AML-193 (cell line): ENCODE data around the gene ANO6.

ENCODE experiments used
- DNase-seq, 2 experiments: peaks; one replicate each; lab custom pipeline; 2025; lab: John Stamatoyannopoulos, UW

Gene ANO6

GRCh38 chr12:45458238-45458637 lies 242.3 kb downstream of the ANO6 start:
- DNase-seq = no peak

GRCh38 chr12:45458854-45459807 lies 243.2 kb downstream of the ANO6 start:
- DNase-seq = no peak

DNA sequence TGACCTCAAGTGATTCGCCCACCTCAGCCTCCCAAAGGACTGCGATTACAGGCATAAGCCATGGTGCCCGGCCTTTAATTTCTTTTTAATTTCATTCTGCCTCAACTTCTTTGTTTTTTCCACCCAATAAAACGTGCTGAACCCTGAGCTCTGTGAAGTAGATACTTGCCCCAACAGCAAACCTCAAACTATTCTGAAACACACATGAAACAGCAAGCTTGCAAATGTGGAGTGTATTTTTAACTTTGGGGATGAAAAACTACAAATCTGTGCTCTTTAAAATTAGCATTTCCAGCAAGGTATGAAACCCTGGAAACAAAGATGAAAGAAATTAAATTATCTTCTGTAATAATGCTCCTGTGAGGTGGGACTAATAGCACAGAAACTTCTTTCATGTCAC lies 246.6 kb downstream of the ANO6 start:
- DNase-seq = no peak

DNA sequence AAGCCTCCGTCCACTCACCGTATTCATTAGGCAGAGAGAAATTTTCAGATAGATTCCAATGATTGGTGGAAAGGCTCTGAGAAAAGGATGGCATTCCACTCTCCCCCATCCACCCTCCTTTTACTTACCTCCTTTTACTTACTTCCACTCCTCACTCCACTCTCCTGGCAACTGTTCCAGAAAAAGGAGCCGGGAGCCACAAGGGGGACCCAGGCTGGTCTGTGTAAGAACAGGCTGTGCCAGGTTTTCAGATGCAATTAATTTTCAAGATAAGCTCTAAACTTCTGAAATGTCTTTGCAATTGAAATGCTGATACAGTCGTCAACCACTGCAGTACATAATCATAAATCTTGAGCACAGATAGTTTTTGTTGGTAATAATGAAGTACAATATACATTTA lies 248.8 kb downstream of the ANO6 start:
- no peak for DNase-seq

DNA sequence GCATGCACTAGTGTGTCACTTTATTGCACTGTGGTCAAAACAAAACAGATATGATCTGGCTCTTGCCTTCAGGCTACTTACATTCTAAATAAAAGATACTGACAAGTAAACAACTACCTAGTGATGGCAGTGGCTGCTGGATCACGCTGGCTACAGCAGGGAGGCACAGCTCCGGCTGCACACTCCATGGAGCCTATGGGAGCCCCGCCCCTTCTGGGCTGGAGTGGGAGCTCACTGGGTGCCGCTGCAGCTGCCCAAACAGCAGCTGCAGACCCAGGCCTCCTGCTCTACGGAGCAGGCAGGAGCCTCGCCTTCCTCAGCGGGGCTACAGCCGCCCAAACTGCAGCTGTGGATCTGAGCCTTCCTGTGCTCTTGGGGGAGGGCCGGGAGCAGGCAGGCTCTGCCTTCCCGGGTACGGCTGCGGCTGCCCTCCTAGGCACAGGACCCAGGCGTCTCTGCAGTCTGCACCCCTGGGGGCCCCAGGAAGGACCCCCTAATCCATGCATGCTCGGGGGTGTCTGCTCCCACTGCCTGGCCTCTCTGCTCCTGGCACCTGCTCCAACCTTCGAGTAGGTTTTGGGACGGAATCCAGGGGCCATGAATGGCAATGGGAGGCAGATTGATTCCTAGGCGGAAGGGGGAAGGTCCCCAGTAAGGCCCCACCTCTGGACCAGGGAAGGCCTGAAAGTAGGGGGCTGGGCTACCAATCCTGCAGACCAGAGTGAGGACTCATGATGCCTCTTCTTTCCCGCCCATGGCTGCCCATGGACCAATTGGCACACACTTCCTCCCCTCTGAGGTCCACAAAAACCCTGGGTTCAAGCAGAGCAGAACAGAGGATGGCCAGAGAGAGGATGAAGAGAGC lies 253.1 kb downstream of the ANO6 start:
- DNase-seq = no peak

- DNase-seq = peak in 1 of 2 experiments; percentile 2
Observed at GRCh38 chr12:45469902-45470301, 254.0 kb downstream of the ANO6 start.

GRCh38 chr12:45473636-45474035 lies 257.7 kb downstream of the ANO6 start:
- DNase-seq = no peak

GRCh38 chr12:45475594-45475993 lies 259.7 kb downstream of the ANO6 start:
- DNase-seq = no peak

DNA sequence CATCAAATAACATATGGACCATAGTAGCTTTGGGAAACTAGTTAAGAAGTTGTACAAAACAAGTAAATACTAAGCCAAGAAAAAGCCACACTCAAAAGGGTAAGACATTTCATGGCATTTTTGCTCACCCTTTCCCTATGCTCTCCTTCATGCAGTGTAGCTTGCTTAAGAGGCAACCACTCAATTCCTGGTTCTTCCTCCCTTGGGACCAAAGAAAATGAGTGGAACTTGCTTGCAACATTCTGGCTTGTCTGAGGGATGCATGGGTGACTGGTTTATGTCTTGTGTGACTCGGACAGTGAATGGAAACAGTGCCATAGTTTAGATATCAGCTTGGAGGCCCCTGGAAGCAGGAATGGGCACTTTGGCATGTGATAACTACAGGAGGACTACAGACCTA lies 261.6 kb downstream of the ANO6 start:
- no peak for DNase-seq

DNA sequence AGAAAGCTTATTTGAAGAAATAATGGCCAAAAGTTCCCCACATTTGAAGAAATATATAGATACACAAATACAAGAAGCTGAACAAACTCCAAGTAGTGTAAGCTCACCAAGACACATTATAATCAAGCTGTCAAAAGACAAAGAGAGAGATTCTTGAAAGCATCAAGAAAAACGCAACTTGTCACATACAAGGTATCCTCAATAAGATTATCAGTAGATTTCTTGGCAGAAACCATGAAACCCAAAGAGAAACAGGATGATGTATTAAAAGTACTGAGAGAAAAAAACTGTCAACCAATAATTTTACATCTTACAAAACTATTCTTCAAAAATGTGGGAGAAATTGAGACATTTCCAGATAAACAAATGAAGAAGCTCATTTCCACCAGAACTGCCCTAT lies 263.0 kb downstream of the ANO6 start:
- no peak for DNase-seq

DNA sequence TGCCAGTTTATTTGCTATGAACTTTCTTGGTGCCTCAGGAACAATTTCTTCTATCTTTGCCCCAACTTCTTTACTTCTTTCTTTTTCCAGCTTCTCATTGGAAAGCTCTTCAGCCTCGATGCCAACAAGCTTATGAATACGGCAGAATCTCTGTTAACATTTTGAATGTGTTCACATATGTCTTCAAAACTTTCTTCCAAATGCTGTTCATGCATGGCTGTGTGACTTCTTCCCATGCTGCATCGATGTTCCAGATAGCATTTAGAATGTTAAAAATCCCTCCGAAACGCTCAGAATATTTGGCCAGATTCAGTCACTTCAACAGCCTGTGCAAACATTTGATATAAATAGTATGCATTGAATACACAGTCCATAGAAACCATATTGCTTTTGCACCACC lies 265.9 kb downstream of the ANO6 start:
- DNase-seq = no peak

- DNase-seq = no peak
Observed at GRCh38 chr12:45483571-45483970, 267.7 kb downstream of the ANO6 start.
